HG03378 (cell line): Measurements from ENCODE around the gene ANKH.

ENCODE experiments used
- ATAC-seq: cut with Tn5 transposase; IDR thresholded peaks from one replicate; pipeline ENCODE4 v1.9.1; 2021; ENCODE audit warnings: mild to moderate bottlenecking, moderate library complexity; ENCODE audit not compliant: unreplicated experiment

The ANKH gene

DNA sequence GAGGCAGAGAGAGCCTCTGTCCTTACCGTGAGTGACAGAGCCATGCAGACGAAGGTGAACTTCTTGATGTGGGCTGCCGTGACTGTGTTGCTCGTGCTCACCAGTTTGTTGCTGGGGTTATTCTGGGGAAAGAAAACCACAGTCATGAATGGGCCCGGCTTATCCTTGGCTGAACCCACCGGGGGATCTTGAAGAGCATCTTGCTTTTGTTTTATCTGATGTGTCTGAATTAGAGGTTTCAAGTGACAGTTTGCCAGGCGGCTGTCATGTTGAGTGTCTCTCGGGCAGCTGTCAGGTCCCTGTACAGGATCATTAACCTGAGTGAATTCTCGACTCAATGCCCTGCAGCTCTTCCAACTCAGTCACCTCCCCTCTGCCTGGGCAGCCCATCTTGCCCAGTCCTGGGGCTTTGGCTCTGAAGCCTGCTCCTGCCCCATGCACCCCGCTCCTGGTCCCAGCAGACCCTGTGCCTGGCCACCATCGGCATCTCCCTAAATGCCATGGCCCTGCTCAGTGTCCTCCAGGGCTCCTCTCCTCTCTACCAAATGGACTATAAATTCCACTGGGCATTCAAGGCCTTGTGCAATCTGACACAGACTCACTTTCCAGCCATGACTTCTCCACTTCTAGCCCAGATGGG lies 129.7 kb downstream of the ANKH start:
- no peak for ATAC-seq

DNA sequence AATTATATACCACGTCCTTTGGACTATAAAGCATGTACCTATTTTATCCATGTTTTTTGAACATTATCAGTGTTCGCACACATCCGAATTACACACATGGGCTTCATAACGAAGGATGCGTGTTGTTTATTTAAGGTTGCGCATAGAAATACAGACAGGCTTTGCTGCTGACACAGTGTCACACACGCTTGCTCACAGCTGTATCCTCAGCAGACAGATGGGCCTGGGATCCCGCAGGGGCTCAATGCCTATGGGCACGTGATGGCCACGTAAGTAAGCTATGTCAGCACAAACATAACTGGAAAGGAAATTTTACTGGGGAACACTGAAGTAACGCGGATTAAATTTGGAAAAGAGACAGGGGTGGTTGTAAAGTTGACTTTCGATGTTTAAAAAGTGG lies 130.4 kb downstream of the ANKH start:
- no peak for ATAC-seq

DNA sequence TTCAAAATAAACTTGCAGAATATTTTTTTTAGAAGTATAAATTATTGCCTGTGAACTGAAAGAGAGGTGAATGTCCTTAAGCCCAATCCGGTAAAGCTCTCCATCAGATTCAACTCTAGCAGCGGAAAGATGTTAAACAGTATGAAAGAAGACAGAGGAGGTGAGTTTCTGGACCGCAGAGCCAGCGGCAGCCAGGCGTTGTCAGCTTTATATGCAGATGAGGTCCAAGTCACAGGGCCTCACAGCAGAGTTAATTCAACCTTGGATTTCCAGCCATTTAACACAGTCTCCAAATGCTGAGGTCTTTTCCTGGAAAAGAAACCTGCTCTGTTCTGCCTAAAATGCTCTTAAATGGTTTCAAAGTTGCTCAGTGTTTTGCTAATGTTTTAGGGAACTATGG lies 131.6 kb downstream of the ANKH start:
- no peak for ATAC-seq

DNA sequence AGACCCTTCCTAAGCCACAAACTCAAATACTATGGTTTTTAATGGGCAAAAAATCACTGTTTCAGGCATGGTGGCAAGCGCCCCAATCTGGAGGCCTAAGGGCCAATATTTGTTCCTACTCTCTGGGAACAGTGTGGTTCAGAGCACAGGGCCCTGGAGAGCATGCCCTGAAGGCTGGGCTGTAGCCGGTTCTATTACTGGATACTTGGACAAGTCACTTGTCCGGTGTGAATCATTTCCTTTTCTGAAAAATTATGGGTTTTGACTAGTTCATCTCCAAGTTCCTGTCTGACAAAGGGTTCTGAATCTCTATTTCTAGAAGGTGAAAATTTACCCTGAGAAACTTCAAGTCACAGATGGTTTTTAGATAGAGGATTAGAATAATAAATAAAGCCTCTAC lies 132.0 kb downstream of the ANKH start:
- ATAC-seq = no peak

DNA sequence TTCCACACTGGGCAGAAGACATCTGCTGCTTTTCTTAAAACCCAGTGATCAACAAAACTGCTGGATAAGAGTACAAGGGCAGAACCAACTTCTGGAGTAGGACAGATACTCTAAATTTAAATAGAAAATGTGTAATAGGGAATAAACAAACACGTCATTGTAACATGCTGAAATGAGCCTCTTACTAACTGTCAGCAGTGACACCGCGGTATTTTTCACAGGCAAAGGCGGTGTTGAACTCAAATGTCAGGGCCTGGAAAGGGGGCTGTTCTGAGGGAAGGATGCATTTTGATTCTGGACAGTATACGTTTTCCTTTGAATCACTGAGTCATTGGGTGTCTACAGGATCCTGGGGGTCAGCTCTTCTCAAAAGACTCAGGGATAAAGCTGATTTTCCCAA lies 133.5 kb downstream of the ANKH start:
- ATAC-seq = no peak

DNA sequence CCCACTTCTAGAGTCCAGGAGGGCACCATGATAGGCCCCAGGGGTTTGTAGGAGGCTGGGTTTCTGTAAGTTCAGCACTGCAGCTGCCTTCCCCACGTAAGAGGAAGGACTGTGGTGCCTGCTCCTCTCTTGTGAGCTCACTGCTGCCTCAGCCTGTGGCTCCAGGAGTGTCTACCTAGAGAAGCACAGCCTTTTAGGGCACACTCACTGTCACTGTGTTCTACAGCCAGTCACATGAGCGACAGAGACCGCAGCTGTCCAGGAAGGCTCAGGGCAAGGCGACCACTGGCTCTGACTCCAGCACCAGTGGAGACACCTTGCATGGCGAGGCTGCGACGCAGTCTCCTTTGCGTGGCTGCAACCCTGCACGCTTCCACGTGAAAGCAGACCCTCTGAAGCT lies 134.3 kb downstream of the ANKH start:
- ATAC-seq = no peak

DNA sequence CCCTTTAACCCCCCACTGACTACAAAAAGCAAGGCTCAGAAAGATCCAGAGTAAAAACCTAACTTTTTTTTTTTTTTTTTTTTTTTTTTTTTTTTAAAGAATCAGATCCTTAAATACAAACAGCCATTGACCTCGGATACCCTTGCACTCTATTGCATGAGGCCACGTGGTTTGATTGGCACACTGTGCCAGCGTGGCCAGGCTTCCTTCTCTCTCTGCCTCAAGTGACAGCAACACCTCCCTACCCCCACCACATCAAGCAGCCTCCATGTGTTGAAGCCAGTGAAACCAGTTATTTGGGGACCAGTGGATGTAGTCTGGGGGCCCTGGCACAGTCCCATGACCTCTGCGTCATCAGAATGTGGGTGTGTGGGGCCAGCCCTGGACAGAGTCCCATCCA lies 135.6 kb downstream of the ANKH start:
- no peak for ATAC-seq

DNA sequence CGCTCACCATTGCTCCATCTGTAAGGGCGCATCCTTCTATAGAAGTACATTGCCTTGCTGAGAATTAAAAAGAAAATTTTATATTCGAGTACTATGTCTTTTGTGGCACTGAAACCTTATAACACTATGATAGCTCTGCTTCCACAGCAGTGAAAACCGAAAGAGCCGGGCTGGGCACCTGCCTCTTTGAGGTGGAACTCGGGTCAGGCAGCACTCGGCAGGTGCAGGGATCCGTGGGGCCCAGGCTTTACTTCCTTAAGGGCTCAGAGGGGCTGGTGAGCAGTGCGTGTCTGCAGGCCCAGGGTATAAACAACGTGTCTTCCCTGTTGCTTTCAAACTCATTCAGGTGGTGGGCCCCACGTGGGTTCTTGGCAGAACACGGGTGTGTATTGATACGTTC lies 137.2 kb downstream of the ANKH start:
- no peak for ATAC-seq

DNA sequence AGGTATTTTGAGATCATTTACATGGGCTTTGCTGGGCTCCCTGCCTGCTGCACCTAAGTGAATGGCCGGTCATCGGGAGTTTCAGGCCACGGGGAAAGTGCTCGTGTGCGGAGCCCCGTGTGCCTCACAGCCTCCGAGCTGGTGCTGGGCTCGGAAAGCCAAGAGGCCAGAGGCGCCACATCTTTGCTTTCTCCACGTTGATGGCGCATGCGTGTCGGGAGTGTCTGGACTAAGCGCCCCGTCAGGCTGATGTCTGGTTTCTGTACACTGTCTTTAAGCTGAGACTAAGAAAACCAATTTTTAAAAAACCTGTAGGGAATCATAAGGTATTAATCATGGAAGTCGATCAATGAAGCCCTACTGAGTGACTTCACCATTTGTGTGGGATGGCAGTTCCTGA lies 137.9 kb downstream of the ANKH start:
- ATAC-seq = no peak

DNA sequence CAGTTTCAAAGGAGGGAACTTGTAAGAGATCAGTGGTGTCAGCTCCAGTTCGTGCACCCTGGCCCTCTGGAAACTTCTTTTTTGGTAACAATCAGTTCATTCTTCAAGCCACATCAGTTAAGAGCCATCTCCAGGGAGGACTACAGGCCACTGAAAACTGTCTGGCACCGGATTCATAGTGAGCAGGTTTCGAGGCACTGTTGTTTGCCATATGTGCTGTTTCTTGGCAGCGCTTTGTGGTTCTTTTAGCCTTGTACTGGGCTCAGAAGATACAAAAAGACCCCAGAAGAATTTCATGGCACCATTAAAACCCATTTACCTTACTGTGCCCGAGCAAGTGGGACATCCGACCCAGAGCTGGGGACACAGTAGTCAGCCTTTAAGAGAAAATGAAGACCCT lies 138.6 kb downstream of the ANKH start:
- no peak for ATAC-seq

DNA sequence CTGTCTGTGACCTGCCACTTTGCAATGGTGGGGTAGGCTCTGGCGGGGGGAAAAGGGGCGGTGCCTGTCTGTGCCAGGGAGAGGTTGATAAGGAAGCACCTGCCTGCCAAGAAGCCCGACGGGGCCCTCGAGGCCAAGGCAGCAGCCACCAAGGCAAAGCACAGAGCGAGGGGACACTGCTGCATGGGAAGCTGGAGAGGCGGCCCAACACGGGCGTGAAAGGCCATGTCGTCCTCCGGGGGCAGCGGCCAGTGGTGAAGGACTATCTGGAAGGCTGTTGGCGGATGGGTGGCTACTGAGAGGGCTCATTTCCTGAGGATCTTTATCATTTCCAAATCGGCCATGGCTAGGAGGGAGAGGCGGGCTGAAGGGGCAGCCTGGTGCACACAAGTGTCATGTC lies 140.7 kb downstream of the ANKH start:
- ATAC-seq = no peak

DNA sequence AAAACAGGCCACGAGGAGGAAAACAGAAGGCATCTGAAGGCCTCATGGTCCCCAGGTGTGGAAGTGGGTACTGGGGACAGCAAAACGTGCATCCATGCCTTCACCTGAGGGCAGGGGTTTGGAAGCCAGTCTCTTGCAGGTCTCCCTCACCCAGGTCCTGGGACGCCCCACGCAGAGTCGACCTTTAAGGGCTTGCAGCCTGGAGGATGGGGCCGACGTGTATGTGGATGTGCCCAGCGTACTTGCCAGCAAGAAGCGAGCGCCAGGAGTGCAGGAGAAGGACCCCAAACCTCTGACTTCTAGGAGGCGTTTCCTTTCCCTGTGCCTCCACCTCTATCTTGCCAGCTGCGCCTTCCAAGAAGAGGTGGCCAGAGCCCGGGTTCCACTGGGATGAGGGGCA lies 141.1 kb downstream of the ANKH start:
- ATAC-seq = no peak

DNA sequence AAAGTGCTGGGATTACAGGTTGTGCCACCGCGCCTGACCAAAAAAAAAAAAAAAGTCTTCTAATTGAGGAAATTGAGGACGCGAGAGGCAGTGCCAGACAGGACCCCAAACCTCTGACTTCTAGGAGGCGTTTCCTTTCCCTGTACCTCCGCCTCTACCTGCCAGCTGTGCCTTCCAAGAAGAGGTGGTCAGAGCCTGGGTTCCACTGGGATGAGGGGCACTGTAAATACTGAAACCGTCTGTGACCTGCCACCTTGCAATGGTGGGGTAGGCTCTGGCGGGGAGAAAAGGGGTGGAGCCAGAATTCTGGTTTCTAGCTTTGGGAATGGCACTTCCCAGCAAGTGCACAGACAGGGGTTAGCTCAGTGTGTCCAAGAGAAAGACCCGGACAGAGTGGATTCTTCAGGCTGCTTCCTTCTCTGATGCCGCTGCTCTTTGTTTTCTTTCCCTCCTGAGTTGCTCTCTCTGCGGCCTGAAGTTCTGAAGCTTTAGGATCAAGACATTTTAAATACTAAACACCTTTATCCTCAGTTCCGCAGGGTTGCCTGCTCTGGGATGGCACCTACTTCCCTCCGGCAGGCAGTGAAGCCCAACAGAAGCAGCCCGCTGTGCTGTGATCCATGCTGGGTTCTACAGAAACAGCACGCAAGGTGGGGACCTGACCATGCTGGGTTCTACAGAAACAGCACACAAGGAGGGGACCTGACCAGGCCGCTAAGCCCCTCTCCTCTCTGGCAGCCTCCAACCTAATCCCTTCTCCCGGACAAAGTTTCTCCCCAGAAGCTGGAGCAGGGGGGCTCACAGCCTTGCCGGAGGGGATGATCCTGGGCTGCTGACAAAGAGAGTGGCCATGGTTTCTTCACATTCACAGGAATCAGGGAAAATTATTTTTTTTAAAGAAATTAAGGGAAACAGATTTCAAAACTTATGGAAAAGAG lies 141.9 kb downstream of the ANKH start:
- ATAC-seq = no peak

DNA sequence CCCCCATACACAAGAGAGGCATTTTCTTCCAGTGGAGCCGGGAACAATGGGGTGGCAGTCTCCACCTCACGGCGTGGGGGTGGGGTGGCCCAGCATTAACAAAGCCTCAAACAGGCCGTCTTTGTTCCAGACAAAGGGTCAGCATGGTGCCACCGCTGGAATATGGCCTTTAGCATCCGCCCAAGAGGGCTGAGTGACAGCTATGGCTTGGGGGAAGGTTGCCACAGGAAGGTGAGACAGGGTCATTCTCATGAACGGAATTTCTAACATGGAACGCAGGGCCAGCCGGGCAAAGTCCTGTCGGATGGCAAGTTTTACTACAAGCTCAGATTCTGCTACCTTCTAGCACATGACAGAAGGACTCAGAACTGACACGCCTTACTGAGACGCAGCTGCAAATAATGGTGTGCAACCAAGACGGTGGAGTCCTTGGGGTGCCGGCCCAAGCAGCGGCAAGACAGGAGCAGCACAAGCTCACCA lies 143.1 kb downstream of the ANKH start:
- ATAC-seq = no peak

DNA sequence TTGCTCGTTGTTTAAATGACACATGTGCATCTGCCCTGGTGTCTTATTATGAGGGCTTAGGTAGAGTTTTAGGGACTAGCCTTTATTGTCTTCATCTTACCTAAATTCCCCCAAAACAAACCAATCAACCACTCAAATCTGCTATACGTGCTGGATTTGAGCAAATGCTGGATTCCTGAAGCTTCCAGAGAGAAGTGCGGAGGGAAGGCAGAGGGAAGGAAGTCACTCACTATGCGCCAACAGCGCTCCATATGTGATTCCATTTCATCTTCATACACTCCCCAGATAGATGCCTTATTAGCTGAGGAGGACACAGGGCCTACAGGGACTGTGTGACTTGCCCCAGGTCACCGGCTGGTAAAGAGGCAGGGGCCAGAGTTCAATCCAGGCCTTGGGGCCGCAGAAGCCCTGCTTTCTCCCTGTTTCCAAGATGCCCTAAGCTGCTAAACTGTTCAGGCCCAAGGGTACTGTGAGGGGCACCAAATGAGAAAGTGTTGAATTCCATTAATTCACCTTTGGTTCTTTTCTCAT lies 143.6 kb downstream of the ANKH start:
- ATAC-seq = no peak

DNA sequence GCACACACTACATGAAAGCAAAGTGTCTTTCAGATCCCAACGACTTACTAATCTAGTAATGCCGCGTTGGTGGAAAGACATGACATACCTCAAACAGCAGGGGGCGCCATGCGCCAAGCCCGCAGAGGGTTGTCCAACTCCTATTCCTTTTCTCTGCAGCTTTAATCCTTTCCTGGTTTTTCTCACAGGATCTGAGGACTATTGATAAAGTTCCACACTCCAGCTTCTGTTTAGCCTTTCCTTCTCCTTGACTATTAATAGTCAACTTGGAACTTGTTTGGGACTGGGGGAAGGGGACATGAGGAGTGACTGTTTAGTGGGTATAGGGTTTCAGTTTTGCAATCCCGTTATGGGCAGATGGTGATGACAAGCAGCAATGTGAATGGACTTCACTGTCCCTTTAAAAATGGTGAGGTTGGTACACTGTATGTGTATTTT lies 144.1 kb downstream of the ANKH start:
- ATAC-seq = peak; percentile 62

DNA sequence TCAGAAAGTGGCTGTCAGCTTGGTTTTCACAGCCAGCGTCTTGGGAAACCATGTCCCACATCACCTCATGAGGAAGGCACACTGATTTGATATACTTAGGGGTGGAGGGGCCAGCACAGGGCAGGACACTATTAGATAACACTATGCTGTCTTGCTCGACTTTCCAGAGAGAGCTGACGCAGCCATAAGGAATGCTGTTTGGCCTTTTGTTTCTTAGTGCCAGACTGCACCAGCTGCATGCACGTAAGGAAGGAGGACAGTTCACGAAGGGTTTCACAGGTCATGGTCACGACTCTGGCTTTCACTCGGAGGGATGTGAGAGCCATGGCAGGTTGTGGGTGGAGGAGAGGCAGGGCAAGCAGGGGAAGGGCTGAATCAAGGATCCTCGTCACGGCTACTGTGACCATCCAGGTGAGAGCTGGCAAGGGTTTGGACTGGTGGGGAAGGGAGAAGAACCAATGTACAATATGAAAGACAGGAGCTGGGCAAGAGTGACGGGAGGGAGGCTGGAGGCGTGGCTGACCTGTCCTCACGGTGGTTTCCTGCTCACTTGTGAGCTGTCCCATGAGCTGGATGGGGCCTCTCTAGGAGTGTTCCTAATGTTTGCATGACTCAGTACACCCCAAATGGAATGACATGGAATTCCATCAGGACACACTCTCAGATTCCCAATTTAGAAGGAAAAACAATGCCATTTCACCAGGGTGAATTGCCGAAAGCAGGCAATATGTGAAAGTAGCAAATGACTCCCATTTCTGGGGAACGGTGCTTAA lies 145.3 kb downstream of the ANKH start:
- ATAC-seq = no peak

DNA sequence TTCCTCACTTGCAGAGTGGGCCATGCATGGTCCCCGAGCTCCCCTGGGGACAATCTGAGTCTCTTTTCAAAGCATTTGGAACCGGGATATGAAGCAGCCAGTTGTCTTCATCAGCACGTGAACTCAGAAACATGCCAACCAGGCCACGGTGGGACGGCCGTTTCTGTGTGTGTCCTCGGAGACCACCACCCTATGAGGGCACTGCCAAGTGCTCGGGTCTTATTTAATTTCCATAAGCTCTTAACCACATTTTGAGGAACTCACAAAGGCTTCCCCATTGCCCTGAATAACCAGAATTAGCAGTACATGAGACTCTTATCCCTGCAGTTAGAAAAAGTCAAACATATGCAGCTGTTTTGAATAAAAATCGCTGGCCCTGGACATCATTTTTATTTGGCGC lies 146.9 kb downstream of the ANKH start:
- ATAC-seq = no peak

DNA sequence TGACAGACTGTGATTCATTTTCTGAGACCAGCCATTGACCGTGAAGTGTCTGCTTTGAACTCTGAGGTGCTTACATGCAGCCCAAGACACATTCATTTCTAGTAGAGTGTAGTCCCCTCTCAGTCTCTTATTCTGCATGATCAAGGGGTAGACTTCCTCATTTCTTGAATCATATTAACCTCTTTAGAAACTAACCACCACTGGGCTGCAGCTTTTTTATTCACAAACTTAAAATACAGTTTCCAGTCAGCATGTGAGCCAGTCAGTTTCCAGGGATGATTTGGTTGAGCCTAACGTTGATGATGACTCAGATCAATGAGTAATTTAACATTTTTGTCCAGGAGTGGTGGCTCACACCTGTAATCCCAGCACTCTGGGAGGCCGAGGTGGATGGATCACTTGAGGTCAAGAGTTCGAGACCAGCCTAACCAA lies 147.9 kb downstream of the ANKH start:
- no peak for ATAC-seq

DNA sequence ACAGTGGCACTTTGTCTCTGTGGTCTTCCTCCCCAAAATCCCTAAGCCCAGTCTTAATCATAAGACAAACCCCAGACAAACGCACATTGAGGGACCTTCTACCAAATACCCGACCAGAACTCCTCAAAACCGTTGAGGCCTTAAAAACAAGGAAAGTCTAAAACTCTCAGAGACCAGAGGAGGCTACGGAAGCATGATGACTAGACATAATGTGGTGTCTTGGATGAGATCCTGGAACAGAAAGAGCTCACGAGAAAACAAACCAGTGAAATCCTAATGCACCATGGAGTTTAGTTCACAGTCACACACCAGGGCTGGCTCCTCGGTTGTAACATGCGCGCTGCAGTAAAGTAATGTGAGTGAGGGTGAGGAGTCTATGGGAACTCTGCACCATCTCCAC lies 148.7 kb downstream of the ANKH start:
- ATAC-seq = no peak

DNA sequence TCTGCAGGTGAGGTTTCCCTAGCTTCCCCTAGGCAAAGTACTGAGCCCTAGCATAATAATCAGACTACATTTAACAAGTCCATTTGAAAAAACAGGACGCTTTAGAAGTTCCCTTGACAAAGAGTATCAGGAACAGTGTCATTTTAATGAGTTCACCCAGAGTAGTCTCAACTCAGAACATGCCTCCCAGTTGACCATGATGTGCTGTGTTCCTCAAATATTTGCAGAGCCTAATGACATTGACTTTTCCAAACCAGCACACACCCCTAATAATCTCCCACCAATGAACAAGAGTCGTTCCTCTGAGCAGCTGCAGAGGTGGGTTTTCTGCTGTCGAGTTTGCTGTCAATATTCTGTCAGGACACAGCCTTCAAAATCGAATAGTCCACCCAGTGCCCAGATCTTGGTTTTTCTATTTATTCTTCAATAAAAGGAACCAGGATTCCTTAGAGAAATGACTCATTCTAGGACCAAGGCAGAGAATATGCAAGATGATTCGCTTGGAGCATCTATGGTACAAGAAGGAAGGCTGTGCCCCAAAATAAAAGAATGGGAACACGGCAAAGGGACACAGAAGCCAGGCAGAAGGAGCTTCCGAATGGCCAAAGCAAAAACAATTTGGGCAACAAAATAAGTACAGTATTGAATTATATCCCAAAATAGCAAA lies 149.5 kb downstream of the ANKH start:
- ATAC-seq = no peak
